Skin of body (tissue), 2 donors: ENCODE results near the gene ANKRD37. TPM values are rescaled to one million over a fixed set of nuclear protein-coding genes. Genes with fewer than 3 reads are reported as not detected.
"Not testable (repeated sequence)": the region's sequence is repeated elsewhere in the genome, so short reads cannot be mapped to it uniquely, and the experiment has no call there.

Source experiments
- DNase-seq: peaks from one replicate; lab custom pipeline; 2025; lab: John Stamatoyannopoulos, UW
- total RNA-seq: library from RNA; depleted of rRNA; stranded (reverse); fragments of >200 nt; gene quantifications from one replicate; pipeline ENCODE4 v1.2.3, GENCODE V29; 2014

The ANKRD37 gene, protein sequence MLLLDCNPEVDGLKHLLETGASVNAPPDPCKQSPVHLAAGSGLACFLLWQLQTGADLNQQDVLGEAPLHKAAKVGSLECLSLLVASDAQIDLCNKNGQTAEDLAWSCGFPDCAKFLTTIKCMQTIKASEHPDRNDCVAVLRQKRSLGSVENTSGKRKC
- total RNA-seq = 12.8 TPM

DNA sequence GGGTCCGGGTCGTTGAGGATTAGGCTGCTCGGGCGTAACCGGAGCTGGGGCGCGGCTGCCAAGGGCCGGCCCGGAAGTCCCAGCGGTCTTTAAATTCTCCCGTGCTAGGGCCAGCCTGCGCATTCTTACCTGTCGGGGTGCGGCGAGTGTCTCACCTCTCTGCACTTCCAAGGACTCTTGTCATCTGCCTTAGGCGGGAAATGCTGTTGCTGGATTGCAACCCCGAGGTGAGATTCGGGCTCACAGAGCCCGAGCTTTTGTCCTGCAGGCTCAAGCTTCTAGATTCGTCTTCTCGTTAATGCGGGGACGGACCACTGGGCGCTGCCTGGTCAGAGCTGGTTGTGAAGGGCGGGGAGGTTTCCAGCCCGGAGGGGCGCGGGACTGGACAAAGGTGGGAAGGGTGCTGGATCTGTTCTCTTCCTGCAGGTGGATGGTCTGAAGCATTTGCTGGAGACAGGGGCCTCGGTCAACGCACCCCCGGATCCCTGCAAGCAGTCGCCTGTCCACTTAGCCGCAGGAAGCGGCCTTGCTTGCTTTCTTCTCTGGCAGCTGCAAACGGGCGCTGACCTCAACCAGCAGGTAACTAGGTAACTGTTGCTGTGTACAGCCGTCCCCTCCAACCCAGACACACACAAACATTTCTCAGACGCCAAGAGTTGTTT, at the start of gene ANKRD37:
Gene ANKRD37 (plus strand): TSS at position 118 of the 662 bp plus-strand sequence. CDS start 83 bp downstream, at position 201.
- DNase-seq = no peak

DNA sequence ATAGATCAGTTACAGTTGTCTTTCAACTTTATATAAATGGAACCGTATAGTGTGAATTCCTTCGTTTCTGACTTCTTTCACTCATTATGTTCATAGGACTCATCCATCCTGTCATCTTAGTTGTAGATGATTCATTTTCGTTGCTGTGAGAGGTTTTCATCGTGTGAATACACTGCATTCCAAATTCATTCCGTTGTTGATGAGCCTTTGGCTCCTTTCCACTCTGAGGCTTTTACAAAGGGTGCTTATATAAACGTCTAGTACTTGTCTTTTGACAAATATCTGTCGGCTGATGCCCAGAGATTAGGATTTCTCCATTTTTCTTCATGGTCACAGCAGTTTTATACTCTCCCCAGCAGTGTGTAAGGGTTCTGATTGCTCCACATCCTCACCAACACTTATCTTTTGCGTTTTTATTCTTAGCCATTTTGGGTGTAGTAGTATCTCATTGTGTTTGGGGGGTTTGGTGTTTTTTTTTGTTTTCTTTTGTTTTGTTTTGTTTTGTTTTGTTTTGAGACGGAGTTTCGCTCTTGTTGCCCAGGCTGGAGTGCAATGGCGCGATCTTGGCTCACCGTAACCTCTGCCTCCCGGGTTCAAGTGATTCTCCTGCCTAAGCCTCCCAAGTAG, 49.6 kb upstream of the ANKRD37 start:
- DNase-seq = no peak

DNA sequence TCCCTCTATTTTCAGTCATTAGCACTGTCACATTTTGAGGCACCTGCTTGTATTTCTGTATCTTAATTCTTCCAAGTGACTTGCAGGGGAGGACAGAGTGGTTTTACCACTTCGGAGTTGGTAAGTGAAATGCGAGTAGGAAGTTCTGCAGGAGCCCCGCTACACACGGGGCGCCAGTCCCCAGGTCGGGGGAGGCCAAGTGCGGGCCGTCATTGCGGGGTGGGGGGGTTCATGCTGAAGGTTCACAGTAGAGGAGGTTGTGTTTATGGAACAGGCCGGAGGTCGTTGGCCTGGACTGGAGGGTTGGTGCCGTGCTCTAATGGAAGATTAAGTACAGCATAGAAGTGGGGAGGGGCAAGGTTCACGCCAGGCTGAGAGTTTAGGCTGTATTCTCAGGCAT, 45.0 kb upstream of the ANKRD37 start:
- no peak for DNase-seq

DNA sequence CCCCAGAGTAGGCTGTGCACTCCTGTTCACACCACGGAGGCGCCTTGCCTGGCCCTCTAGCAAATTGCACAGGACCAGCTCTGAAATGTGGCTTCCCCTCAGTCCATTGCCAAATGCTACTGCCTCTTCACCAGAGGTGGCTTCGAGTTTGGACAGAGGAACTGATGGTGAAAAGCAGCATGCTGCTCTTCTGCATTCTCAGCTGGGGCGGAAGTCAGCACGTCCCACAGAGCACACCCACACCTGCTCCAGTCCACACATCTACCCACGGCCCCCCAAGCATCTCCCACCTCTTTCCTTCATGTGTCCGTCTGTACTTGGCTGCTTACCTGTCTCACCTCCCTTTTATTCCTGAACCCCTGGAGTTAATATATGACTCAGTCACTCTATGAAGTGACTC, 44.4 kb upstream of the ANKRD37 start:
- no peak for DNase-seq

DNA sequence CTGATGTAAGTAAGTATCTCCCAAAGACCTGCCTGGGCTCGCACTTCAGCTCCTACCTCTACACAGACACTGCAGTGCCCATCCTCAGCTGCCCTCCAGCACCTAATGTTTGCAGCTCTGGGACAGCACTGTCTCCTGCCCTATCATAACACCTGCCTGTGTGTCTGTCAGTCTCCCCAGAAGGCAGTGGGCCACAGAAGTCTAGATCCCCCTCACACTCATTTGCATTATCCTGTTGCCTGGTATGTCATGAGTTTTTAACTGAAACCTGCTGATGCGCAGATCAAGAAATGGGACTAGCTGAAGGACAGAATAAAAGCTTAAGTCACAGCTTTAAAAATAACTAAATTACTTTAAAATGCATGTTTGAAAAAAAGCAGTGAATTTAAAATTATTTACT, 43.9 kb upstream of the ANKRD37 start:
- no peak for DNase-seq

DNA sequence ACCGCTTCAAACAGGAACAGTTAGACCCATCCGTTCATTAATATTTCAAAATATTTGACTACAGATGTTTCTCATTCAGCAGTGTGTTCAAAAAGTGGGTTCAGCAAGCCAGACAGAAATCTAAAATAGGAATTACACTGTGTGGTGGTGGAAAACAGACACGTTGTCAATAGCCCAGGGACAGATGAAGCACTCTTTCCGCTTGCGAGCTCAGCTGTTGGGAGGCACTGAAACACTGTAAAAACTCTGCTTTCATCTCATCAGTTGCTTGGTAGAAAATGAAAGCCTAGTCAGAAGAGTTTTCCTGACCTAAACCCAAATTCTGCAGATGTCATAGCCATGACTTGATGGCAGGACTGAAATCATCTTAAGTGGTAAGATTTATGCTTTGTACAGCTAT, 39.4 kb upstream of the ANKRD37 start:
- peak; percentile 80 for DNase-seq

DNA sequence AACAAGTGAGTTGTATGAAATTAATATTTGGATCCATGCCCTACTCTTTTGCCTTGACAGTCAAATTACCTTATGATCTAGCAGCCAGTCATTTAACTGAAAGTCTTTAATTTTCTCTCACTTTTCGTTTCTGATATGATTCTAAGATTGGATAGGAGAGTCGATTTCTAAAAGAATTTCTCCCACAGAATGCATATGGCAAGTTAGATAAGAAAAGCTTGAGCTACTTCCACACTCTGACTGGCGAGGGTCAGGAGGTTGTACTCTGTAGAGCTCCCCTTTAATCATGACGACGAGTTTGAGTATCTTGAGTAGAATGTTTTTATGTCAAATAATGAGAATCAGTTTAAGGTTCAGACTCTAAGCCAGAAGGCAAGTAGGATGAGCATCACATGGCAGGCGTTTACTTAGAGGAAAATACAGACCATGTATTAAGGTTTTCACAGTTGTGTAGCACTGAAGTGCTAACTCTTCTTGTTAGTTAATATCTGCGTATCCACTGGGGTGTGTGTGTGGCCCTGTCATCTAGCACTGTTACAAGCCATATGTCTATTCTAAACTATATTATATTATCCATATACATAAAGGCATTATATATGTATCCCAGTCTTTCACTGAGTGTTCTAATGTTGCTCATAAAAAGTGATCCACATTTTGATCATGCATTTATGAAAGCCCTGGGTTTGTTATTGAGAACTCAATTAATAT, 38.8 kb upstream of the ANKRD37 start:
- no peak for DNase-seq

DNA sequence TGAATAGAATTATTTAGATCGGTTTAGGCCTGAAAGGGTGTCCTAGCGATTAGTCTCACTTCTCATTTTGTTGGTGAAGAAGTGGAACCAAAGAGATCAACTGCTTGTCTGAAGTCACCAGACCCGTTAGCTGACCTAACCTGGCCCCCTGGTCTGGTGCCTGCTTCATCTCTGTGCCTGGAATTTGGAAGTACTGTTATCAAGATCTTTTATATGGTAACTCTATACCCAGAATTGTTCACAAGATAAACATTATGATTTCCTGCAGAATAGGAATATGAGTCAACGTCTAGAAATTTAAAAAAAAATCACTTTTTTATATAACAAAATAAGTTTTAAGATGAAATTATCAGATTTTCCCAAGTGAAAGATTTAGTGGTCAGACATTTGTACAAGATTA, 38.1 kb upstream of the ANKRD37 start:
- no peak for DNase-seq

DNA sequence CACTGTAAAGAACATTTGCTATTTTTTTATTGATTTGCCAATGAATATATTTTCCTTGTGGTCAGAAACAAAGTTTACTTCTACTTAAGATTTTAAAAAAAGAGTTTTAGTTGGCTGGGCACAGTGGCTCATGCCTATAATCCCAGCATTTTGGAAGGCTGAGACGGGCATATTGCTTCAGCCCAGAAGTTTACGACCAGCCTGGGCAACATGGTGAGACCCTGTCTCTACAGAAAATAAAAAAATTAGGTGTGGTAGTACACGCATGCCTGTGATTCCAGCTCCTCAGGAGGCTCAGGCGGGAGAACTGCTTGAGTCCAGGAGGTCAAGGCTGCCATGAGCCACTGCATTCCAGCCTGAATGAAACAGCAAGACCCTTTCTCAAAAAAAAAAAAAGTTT, 37.7 kb upstream of the ANKRD37 start:
- no peak for DNase-seq

DNA sequence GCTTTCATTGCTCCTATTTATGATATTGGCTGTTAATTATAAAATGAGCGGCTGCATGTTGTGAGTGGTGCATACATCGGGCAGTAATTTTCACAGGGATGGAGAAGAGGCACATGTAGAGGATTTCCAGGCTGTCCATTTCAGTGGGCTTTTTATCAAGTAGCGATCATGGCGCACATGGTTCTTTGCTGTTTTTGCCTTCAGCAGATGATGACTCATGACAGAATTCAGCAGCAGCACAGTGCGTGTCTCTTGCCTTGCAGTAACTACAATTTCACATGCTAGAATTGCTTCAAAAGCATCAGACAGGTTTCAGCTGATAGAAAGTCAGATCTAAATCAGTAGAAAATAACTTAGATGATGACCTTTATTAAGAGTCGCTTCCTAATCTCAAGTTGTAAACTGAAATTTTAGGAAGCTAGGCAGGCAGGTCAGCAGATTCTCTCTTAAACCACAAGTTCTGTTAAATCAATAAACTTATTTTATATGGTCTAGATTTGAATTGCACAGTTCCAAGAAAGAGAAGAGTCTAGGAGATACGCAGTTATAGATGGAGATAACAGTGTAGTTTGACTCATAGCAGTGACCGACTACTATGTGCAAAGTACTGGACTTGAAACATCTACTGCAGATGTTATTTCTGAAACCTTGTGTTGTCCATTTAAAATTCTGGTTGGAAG, 36.7 kb upstream of the ANKRD37 start:
- DNase-seq = no peak

DNA sequence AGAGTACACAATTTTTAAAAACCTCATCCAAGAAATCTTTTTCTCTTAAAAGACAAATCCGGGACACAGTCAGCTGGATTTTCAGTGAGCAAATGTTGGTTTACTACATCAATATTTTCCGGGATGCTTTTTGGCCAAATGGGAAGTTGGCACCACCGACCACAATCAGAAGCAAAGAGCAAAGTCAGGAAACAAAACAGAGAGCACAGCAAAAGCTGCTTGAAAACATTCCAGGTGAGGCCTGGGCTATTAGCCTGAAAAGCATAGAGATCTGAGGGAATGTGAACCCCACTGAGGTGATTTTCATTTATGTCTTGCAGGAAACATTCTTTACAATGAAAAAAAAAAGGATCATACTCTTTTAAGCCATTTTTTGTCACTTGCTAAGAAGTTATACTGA, 34.8 kb upstream of the ANKRD37 start:
- no peak for DNase-seq

DNA sequence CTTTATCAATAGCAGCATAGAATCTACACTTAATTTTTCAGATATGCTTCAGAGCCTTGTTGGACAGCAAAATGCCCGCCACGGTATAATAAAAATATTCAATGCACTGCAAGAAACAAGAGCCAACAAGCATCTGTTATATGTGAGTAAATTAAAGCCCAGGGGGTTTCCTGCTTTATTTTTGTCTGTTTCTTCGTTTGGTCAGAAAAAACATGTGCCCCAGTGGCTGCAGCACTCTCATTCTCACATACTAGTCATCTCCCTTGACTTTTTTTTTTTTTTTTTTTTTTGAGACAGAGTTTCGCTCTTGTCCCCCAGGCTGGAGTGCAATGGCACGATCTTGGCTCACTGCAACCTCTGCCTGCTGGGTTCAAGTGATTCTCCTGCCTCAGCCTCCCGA, 34.1 kb upstream of the ANKRD37 start:
- DNase-seq = not testable (repeated sequence)

DNA sequence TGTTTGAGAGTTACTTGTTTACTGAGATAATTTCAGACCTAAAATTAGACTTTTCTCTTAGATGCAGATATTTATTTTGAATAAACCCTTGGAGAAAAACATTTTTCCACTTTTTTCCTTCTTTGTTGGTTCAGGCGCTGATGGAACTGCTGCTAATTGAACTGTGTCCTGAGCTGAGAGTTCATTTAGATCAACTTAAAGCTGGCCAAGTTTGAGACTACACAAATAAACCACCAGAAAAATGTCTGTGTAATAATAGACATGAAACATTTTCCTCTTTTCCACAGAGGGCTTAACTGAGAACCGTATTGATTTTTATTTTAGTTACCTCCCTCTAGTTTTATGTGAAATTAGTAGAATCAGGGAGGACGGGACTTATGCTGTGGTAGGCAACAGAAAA, 33.4 kb upstream of the ANKRD37 start:
- no peak for DNase-seq

DNA sequence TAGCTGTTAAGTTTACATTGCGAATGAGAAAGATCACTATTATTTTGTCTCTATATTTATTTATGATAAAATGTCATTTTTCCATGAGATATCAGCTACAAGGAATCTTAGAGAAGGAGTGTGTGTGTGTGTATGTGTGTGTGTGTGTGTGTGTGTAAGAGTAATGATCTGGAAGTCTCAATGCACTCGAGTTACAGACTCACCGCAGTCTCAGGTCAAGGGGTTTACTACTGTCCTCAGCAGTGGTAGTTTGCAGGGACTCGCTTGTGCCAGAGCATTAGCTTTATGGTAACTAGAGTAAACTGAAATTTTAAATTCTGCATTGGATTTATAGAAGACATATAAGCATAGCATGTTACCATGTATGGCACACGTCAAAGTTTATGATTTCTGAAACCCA, 31.8 kb upstream of the ANKRD37 start:
- no peak for DNase-seq

DNA sequence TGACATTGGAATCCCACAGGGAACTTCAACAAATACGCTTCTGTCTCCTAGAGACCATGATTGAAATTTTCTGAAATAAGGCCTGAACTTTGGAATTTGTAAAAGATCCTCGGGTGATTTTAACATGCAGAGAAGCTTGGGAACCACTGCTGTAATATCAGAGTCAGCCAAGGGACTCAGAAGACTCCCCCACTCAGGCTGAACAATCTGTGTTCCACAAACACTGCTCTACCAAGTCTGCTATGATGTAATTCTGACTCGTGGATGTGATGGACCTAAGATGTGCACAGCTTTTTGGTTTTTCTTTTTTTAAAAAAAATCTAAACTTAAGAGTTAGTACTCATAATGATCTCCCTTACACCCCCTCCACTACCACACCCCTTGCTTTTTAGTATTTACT, 26.9 kb upstream of the ANKRD37 start:
- no peak for DNase-seq

DNA sequence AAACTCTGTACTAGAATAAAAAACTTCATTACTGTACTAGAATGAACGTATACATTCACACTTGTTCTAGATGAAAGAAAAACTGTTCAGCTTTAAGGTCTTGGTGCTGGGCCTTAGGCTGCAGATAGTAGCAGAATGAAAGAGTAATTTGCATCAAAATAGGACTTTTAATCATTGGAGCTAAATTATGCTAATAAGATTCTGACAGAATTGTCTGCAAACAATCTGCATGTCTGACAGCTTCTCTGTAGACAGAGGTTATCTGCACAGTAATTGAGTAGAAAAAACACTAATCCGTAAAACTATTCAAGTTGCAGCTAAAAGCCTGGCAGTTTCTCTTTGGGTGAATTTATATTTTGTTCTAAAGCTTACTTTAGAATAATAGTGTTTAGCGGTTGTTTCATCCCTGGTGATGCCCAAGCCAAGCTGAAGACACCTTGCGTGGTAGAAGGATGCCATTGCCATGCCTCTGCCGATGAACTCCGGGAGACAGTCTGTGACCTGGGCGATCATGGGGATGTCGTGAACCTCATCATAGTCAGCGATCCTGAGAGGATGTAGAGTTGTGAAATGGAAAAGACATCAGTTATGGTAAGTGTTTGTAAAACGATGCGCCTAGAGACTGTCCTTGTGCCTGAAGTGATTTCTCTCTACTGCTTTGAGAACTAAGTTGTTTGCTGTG, 26.2 kb upstream of the ANKRD37 start:
- DNase-seq = no peak

DNA sequence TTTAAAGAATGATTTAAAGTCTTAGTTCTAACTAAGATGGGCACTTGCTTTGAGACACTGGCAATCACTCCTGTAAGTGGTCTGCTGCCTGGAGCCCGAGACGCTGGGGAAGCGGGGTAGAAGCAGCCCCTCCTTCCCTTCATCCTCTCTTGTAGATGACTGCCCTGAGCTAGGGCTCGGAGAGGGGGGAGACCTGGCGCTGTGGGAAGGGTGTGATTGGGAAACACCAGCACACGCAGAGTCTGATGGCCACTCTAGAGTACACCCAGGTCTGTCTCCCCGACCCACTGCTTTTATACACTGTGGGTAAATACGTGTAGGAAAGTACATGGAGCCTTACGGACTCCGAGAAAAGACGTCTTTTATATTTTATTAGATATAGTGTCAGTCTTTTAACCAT, 24.9 kb upstream of the ANKRD37 start:
- DNase-seq = no peak

DNA sequence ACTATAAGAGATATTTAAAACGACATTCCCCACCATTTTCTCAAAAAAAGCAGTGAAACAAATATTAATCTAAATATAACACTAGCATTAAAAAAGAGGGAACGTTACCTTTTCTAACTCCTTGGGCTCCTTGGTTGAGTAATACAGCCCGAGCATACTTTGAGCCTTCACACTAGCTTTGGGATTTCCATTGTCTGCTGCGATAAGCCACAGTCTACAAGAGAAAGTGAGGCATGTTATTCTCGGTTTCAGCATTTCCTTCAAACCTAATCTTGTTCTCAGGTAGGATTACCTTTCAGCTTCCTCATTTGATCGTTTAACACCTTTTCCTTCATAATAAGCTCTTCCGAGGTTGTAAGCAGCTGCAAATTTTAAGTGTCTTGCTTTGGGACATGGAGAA, 22.6 kb upstream of the ANKRD37 start:
- DNase-seq = no peak

DNA sequence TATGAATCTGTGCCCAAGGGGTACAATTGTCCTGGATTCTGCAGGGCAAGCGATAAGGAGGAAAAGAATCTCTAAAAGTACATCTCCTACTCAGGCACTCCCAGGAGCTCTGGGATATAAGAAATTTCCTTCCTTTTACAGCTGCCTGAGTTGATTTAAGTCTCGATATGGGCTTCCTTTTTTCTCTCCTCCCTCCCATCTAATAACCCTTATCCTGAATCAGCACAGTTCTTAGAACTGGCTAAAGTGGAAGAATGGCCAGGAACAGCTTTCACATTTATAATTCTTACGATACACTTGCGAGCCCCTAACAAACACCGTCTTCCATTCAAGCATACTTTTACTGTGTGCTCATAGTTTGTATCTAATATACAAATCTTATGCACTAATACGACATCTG, 22.1 kb upstream of the ANKRD37 start:
- DNase-seq = no peak

DNA sequence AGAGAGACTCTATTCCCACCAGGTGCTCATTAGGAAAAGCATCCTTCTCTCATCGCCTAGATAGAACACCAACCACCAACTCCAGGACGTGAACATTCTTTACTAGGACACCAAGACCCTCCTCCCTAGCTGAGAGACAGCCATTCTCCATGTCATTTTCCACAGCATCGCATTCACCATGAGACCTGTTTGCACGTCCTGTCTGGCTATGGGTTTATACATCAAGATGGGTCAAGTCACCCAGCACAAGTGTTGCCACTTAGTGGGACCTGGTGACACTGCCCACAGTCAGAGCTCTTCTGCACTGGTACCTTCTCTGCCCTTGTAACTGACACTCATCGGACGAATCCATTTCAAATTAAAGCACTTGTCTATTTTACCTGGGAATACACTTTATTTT, 18.4 kb upstream of the ANKRD37 start:
- no peak for DNase-seq
